Measurements from ENCODE around the gene MAP3K20. TPM values are rescaled to one million over a fixed set of nuclear protein-coding genes. Genes with fewer than 3 reads are reported as not detected.
"Not testable (repeated sequence)": the region's sequence is repeated elsewhere in the genome, so short reads cannot be mapped to it uniquely, and the experiment has no call there.

The MAP3K20 gene
- total and polyA plus RNA-seq, 2 of the 4 experiments (the other 2 are of a cell fraction): 27.5 to 84.4 TPM

DNA sequence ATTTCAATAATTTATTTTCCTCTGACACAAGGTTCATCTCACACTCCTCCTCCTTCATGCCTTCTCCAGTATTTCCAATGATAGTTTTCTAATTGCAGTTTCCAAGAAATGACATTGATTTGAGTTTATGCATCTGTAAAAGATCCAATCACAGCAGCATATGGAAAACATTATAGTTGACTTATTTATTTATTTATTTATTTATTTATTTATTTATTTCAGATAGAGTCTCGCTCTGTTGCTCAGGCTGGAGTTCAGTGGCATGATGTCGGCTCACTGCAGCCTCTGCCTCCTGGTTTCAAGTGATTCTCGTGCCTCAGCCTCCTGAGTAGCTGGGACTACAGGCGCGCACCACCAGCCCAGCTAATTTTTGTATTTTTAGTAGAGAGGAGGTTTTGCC lies 52.5 kb downstream of the MAP3K20 start:
- H3K36me3 ChIP-seq (ENCODE audit: control insufficient read depth, insufficient read depth, low read length); BruUV-seq (replicated peaks); H2BK20ac ChIP-seq (ENCODE audit: low read depth, low read length); H3K56ac ChIP-seq (ENCODE audit: extremely low read depth, insufficient read depth, low read length); H3K27ac ChIP-seq (ENCODE audit: insufficient read depth, low read length); H2AFZ ChIP-seq (replicated peaks; ENCODE audit: low read length, poor library complexity); intact Hi-C loops (cut with micrococcal nuclease); dilution Hi-C loops (cut with HindIII; ENCODE audit: low sequenced_read_pairs, unreplicated experiment); POLR2A ChIA-PET (ENCODE audit: unreplicated experiment); H4K91ac ChIP-seq (ENCODE audit: insufficient read depth, low read depth, low read length); H4K8ac ChIP-seq (ENCODE audit: low read depth in 2 of 2, low read length in 2 of 2); in situ Hi-C loops (cut with MboI; ENCODE audit: low sequenced_read_pairs); H2AK5ac ChIP-seq (ENCODE audit: low read depth, low read length); H4K5ac ChIP-seq (ENCODE audit: low read depth, low read length); H3K4ac ChIP-seq (ENCODE audit: low read depth, low read length); H3K23ac ChIP-seq (ENCODE audit: low read depth, low read length); H2BK120ac ChIP-seq (ENCODE audit: low read depth, low read length); H3K4me2 ChIP-seq (ENCODE audit: low read depth, low read length); H2BK15ac ChIP-seq (ENCODE audit: low read depth, low read length); H2AK9ac ChIP-seq (replicated peaks; ENCODE audit: low read depth, low read length, poor library complexity); H4K20me1 ChIP-seq (ENCODE audit: insufficient read depth, low read length); ATAC-seq (ENCODE audit: low read depth); H2BK5ac ChIP-seq (ENCODE audit: low read depth, low read length, poor library complexity, severe bottlenecking); H3K9me1 ChIP-seq (ENCODE audit: insufficient read depth, low read length); H3K18ac ChIP-seq (ENCODE audit: low read depth, low read length); DNase-seq; H3K9me3 ChIP-seq (ENCODE audit: control insufficient read depth, insufficient read depth, low read length); H3K9ac ChIP-seq (ENCODE audit: low read depth, low read length); H3K4me3 ChIP-seq (ENCODE audit: insufficient read depth, low read depth, low read length); H3K27me3 ChIP-seq (ENCODE audit: control insufficient read depth, insufficient read depth, low read length); H3K14ac ChIP-seq (replicated peaks; ENCODE audit: low read depth, low read length): not testable (repeated sequence)
- H3K4me1 ChIP-seq (ENCODE audit: control insufficient read depth, insufficient read depth, low read length): peaks cover 15% of the 10 kb centered on the region
- WGBS, 2 experiments (ENCODE audit: extremely low coverage in 2 of 2, insufficient read length in 1 of 2): no CpG with 5 or more reads among the region's 5 CpGs
- CTCF ChIA-PET: interaction anchor here (0.7 kb wide), 1 partner anchor 37 kb away, joined by 3 read pairs; no protein-coding TSS in a partner anchor
- peaks cover 27 to 56% of the 10 kb centered on the region in 2 experiments for H3K79me1 ChIP-seq (ENCODE audit: low read depth in 1 of 2, low read length in 2 of 2)
